Stimulated activated CD8-positive, alpha-beta memory T cell treated with anti-CD3 and anti-CD28 coated beads, Interleukin-4, amount 100 ng/mL, for 24 hours (primary cell): ENCODE data around the gene ERBB4.
"Not testable (repeated sequence)": the region's sequence is repeated elsewhere in the genome, so short reads cannot be mapped to it uniquely, and the experiment has no call there.

Source experiments
- DNase-seq: peaks from one replicate; pipeline ENCODE4 v3.0.0-alpha.2; 2020; ENCODE audit warnings: low read depth

ERBB4 gene

GRCh38 chr2:212146416-212146815, 392.2 kb downstream of the ERBB4 start:
- DNase-seq = no peak

GRCh38 chr2:212145121-212145520, 393.5 kb downstream of the ERBB4 start:
- DNase-seq = no peak

GRCh38 chr2:212142631-212143030, 396.0 kb downstream of the ERBB4 start:
- DNase-seq = no peak

DNA sequence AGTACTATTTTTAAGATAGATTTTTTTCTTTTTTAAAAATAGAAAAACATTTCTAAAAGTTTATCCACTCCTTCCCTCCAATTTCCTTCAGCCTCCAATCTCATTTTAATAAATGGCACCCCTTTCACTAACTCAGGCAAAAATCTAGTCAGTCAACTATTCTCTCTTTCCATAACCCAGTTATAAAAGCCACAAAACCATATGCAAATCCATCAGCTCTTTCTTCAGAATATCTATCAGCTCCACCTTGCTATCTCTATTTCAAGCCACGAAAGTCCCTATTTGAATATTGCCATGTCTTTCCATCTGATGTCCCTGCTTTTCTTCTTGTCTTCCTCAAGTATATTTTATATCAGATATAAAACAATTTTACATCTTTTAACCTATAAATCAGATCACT, 397.1 kb downstream of the ERBB4 start:
- DNase-seq = no peak

DNA sequence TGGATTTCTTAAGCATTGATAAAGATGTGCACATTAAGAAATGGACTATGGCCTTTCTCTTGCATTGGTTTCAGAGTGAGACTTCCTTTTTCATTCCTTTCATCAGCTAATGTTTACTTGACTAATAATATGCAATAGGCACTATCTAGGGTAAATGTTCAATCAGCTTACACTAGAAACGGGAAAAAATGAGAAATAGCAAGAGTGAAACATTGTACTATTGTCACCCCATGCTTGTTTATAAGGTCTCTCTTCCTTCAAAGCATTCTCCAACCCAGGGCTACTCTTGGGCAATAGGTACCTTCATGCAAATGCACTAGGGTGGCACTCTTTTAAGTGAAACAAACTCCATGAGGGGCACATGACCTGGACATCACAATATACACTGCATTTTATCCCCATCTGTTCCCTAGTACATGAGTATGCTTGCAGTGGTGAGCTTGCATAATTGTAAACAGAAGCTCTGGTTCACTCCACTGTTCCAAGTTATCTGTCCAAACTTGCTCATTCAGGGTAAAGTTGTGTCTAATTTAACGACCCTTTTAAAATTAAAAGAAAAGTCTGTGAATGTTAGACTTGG, 402.3 kb downstream of the ERBB4 start:
- no peak for DNase-seq

GRCh38 chr2:212135739-212136138, 402.9 kb downstream of the ERBB4 start:
- DNase-seq = no peak

DNA sequence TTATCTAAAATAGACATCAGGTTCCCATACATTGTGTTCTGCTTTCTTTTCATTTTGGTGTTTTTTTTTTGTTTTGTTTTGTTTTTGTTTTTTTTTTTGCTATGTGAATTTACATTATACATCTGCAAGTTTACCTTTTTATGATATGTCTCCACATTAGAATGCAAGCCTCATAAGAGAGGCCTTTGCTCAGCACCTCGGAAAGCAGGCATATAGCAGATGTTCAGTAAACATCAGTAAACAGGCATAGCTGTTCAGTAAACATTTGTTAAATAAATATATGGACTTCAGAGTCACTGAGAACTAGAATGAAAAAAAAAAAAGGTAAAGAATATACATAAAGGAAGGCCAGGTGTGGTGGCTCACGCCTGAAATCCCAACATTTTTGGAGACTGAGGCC, 405.3 kb downstream of the ERBB4 start:
- no peak for DNase-seq

DNA sequence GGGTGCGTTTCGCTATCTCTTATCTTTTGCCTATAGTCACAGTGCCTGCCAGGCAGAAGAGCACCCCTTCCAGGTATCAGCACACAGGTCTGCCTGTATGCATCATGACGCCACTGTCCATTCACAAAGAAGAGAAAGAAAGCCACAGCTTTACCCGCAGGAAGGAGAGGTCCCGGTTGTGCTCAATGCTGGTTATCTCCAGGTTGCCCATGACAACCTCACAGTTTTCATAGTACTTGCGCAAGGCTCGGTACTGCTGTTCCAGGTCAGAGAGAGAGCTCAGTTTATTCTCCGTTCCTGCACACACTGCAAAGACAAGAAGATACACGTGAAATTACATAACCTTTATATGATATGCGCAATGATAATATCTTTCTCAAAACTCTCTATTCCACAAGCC, 414.0 kb downstream of the ERBB4 start:
- no peak for DNase-seq

GRCh38 chr2:212119591-212119990, 419.0 kb downstream of the ERBB4 start:
- no peak for DNase-seq

DNA sequence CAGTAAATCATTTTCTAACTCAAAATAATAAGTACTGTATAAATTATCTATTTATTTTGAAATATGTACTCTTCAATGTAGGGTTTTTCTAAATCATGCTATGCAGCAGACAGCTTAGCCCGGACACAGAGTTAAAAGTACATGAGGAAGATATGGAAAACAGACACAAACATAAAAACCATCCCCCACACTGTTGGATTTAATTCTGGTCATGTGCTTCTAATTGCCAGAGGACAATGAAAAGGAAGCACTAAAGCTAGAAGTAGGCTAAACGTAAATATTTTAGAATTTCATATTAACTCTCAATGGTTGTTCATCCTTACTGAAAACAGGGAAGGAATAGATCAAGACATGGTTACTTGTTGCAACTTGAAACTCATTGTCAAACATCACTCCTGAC, 420.7 kb downstream of the ERBB4 start:
- DNase-seq = no peak

GRCh38 chr2:212114489-212114888, 424.1 kb downstream of the ERBB4 start:
- DNase-seq = no peak

- no peak for DNase-seq
Measured at GRCh38 chr2:212112401-212112800, 426.2 kb downstream of the ERBB4 start.

DNA sequence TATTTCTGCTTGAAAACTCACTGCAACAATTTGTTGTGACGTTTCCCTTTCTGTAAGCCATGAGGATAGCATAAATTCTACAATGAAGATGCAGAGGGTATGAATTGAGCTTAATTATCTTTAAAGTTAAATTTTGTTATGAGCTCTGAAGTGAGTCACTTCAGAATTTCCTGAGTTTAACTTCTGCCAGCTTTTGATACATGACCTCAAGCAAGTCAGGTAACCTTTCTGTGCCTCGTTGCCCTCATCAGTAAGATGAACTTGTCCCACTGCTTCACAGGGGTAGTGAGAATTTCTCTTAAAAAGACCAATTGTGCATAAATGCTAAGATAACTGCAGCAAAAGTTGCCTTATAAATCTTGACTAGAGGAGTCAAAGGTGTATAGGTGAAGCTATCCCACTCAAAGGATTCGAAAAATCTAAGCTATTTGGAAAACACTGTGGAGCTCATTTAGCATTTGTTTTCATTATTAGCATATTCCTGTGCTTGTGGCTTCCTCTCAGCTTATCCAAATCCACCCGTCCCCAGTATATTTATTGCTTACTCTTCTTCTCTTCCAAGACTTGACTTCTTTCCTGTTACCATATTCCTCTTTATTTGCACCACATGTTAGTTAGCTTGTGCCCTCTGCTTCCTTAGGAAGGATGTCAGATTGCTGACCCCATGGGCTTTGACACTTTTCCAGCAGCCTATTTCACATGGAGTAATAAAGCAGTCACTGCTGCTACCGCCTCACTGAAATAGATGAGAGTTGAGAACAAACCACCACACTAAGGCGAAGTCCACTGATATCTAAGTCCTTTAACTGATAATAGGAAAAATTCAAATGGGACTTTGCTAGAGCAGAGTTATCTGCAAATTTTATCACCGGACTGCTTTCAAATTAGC, 428.6 kb downstream of the ERBB4 start:
- DNase-seq = no peak

DNA sequence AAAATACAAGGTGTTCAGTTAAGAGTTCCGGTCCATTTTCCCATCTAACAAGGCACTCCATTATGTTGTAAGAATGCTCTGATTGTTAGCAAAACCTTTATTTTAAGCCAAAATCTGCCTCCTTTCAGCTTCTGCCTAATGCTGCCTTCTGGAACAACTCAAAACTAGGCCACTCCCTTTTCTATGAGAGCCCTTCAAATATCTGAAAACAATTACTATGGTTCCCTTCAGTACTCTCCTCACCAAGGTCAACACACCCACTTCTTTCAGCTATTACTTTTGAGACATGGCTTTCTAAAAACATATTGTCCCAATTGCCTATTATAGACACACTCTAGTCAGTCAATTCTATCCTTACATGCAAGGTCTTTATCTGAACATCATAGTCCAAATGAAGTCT, 429.4 kb downstream of the ERBB4 start:
- DNase-seq = no peak

DNA sequence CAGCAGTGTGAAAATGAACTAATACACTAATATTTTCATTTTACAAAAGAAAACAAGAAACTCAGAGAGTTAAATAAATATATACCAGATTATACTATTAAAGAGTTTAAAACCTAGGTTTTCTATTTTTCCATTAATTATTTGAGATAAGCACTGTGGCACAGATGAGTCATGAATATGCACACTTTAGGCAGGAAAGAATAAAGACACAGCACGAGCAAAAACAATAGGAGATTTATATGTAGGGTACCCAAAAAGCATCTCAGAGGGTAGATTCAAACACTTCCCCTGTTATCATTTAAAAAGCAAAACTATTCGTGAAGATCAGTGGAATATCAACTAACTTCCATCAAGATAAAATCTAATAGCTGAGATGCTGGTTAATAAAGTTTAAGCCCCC, 430.6 kb downstream of the ERBB4 start:
- no peak for DNase-seq

GRCh38 chr2:212107014-212107413, 431.6 kb downstream of the ERBB4 start:
- DNase-seq = no peak

DNA sequence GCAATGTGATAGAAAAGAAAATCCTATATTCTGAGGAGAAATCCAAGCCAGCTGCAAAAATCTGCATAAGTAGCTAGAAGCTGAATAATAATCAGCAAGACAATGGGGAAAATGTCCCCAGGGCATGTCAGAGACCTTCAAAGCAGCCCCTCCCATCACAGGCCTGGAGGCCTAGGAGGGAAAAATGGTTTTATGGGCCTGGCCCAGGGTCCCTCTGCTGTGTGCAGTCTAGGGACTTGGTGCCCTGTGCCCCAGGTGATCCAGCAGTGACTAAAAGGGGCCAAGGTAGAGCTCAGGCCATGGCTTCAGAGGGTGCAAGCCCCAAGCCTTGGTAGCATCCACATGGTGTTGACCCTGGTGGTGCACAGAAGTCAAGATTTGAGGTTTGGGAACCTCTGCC, 432.1 kb downstream of the ERBB4 start:
- DNase-seq = not testable (repeated sequence)

- DNase-seq = no peak
Measured at GRCh38 chr2:212099658-212100057, 438.9 kb downstream of the ERBB4 start.

DNA sequence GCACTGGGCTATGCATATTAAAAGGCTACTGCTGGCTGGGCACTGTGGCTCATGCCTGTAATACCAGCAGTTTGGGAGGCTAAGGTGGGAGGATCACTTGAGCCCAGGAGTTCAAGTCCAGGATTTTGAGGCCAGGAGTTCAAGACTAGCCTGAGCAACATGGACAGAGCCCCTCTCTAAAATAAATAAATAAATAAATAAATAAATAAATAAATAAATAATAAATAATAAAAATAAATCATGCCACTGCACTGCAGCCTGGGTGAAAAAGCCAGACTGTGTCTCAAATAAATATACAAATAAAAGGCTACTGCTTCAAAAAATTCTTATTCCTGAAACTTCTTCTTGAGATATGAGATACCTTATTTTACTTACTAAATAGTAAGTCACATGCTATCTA, 439.6 kb downstream of the ERBB4 start:
- no peak for DNase-seq

DNA sequence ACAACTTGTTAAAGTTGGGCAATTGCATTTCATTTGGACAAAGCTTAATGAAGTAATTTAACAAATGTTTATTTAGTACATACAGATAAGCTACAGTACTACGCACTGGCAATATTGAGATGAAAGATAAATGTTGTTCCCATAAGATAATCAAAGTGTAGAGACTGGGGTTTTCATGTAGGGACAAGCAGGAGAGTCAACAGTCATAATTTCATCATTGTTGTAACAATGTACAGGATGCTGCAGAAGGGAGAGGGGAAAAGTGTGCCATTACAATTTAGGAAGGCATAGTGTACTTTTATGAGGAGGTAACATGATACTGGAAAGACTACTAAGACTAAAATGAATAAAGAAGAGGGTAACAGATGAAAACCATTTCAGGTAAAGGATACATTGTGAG, 441.6 kb downstream of the ERBB4 start:
- no peak for DNase-seq

GRCh38 chr2:212089873-212090272, 448.7 kb downstream of the ERBB4 start:
- DNase-seq = no peak

- DNase-seq = no peak
Measured at GRCh38 chr2:212088353-212088752, 450.2 kb downstream of the ERBB4 start.

DNA sequence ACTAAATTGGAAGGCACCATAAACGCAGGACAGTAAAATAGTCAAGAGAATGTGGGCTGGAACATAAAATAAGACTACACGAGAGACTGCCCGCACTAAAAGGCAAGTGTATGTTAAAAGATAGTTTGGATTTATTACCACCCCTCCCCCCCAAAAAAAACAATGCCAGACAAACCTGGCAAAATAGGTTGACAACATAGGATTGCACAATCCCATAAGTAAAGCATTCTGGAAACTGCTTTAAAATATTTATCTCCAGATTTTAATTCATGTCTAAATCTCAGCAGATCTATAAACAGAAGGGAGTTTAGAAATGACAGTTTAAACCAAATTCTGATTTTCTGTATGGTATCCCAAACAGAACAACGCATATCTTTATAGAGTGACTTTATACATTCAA, 455.1 kb downstream of the ERBB4 start:
- no peak for DNase-seq

DNA sequence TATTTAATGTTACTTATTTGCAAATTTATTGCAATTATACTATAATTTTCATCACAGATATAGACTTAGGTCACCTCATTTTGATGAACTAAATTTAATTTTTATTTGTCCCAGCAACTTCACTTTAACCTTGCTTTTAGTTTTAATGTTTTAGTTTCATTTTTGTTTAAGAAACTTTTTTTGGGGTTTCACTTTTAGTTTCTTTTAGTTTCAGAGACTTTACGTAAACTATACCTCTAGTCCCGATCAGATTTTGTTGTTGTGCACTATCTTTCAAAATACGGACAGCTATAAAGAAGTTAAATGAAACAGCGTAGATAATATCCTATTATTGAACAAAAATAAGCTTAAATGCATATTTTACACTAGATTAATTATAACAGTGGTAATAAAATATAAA, 460.5 kb downstream of the ERBB4 start:
- DNase-seq = no peak
